ENCODE results near the gene SMYD3.
"Not testable (repeated sequence)": the region's sequence is repeated elsewhere in the genome, so short reads cannot be mapped to it uniquely, and the experiment has no call there.

The SMYD3 gene

GRCh38 chr1:245971076-245971710 is 535.9 kb downstream of the SMYD3 start:
- not testable (repeated sequence) for DNase-seq

DNA sequence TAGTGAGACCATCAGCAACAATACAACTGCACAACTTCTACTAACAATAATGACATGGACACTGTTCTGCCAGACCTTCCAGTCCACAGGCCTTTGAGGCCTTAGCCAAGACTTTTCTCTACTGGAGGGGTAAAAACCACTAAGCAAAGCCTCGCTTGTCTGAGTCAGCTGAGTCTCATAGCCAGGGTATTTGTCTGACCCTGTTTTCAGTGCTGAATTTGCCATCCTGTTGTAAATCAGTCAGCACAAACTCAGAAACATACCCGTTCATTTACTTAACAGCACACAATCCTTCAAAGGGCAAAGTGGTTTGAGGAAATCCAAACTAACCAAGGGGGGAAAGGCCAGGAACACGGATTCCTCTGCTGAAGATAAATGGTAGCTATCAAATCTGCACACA is 537.8 kb downstream of the SMYD3 start:
- peak; percentile 25 for DNase-seq

DNA sequence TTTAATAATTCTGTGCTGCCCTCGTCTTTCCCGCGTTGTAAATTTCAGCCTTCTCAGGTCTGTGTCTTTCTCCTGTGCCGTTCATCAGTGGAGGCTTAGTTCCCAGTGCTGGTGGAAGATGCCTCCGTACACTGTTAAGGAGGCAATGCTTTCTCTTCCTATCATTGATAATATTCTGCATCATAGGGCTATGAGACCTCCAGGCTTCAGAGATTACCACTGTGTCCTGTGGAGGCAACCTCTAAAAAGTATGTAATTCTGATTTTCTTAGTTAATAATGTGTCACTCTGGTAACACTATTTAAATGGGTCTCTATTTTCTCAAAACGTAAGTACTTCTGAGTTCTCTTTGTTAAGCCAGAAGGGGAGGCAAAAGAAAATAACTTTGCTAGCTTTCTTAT is 538.3 kb downstream of the SMYD3 start:
- DNase-seq: no peak

DNA sequence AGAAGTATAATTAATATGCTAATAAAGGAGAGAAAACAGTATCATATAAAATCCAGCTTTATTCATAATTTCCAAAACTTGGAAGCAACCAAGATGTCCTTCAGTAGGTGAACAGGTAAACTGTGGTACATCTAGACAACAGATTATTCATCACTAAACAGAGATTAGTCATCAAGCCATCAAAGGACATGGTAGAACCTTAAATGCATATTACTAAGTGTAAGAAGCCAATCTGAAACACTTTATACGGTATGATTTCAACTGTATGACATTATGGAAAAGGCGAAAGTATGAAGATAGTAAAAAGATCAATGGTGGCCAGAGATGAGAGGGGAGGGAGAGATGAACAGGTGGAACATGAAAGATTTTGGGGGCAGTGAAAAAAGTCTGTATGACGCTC is 541.7 kb downstream of the SMYD3 start:
- DNase-seq: no peak

DNA sequence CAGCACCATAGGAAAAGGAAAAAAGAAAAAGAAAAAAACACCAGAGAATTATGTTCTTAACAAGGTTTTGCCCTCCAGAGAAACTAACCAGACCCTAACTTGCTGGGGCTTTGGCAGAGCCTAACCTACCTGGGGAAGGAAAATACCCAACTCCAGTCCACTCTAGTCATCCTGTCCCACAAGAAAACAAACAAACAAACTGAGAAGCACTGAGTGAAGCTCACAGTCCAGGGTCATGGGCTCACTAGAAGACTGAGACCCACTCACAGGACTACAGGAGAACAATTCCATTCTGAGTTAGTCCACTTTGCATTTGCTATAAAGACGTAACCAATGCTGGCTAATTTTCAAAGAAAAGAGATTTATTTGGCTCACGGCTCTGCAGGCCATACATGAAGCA is 543.4 kb downstream of the SMYD3 start:
- no peak for DNase-seq

GRCh38 chr1:245962453-245962852 is 544.6 kb downstream of the SMYD3 start:
- DNase-seq: no peak

DNA sequence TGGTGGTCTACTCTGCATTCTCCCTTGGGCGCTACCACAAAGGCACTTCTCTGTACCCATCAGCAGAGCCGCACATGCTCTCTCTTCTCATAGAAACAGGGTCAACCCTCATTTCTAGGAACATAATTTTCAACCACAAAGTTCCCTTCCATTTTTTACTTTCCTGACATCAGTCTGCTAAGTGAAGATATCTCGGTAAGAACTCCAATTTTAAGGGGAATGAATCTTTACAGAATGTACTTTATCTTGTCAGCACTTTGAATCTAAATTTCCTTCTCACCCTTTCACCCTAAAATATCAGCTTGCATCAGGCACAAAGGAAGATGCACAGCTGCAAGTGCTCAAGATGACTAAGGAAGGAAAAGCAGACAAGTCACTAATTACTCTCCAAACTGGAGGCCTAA is 545.9 kb downstream of the SMYD3 start:
- DNase-seq: no peak

- no peak for DNase-seq
These were observed 546.9 kb downstream of the SMYD3 start for GRCh38 chr1:245960171-245960570.

- DNase-seq: no peak
These were observed 549.1 kb downstream of the SMYD3 start for GRCh38 chr1:245958016-245958415.

DNA sequence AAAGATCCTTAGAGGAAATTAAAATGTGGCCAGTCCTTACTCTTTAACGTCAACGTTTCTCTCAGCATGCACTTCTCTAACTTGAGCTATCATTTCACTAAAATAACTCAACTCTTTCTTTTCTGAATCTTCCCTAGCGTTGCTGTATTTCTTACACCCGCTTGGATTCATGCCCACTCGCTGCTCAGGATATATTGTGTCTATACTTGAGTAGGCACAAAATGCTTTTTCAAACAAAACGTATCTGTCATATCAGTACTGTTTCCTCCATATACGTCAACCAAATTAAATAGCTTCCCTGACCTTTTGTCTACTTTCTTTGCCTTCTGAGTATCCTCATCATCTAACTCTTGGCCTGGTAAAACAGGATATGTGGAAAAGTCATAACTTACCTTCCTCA is 549.7 kb downstream of the SMYD3 start:
- DNase-seq: no peak

DNA sequence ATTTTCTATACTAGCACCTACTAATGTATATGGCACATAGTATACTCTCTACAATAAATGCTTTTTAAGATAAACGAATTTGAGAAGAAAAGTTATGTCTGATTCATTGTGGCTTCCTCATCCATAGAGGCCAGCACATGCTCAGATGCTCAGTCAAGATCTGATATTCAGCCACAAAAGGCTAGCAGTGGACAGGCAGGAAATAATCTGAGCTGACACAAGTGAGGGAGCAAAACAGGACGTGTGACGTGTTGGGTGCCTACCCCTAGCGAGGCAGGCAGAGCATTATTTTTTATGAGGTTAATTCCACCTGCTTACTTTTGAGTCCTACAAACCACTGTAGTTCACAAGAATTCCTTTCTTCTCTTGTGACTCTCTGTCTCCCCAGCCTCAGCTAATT is 550.9 kb downstream of the SMYD3 start:
- DNase-seq: no peak

GRCh38 chr1:245953876-245954660 is 553.0 kb downstream of the SMYD3 start:
- DNase-seq: no peak

DNA sequence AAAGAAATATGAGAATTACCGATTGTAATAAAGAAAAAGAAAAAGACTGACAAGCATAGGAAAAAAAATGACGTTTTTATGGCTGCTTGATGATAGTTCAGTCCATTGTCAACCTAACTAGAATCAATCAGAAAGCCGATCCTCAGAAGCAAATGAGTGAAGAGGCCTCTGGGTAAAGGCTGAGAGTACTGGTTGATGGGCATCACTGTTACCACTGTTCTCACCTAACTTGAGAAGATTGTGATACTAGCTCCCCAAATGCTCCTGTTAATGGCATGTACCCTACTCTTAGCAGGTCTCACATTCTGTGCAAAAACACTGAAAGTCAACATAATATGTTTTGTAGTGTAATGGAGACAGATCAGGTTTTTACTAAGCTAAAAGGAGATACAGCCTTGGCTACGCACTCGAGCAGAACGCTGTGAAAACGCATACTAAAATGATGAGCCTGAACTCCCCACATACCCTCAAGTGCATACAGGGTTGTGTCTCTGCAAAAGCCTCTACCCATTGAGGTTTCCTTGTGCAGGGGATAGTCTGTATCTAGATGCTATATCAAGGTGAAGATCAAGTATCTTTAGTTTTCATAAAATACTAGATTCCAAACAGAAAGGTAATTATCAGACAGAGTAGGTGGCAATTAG is 554.6 kb downstream of the SMYD3 start:
- no peak for DNase-seq

- DNase-seq: no peak
These were observed 558.3 kb downstream of the SMYD3 start for GRCh38 chr1:245948786-245949185.

DNA sequence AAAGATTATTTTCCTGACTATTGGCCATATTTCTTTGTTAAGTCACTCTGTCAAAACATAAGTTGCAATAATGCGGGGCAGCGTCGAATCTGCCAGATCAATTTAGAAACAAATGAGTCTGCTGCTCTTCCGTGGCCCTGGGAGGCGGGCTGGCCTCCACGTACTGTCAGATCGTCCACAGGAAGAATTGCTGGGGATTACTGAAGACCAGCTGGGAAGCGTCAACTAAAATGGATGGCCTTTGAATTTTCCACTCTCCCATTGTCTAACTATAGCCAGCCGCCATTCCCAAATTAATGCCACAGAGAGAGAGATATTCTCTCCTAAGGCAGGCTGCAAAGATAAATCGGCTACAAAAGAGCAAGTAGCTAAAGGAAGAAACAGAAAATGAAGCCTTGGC is 560.2 kb downstream of the SMYD3 start:
- DNase-seq: no peak

- not testable (repeated sequence) for DNase-seq
These were observed 561.9 kb downstream of the SMYD3 start for GRCh38 chr1:245945136-245945535.

- DNase-seq: no peak
These were observed 564.2 kb downstream of the SMYD3 start for GRCh38 chr1:245942856-245943255.

DNA sequence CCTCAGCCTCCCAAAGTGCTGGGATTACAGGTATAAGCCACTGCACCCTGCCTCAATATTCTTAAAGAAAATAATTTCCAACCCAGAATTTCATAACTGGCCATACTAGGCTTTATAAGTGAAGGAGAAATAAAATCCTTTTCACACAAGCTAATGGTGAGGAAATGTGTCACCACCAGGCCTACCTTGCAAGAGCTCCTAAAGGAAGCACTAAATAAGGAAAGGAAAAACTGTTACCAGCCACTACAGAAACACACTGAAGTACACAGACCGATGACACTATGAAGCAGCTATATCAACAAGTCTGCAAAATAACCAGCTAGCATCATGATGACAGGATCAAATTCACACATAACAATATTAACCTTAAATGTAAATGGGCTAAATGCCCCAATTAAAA is 565.3 kb downstream of the SMYD3 start:
- DNase-seq: not testable (repeated sequence)

DNA sequence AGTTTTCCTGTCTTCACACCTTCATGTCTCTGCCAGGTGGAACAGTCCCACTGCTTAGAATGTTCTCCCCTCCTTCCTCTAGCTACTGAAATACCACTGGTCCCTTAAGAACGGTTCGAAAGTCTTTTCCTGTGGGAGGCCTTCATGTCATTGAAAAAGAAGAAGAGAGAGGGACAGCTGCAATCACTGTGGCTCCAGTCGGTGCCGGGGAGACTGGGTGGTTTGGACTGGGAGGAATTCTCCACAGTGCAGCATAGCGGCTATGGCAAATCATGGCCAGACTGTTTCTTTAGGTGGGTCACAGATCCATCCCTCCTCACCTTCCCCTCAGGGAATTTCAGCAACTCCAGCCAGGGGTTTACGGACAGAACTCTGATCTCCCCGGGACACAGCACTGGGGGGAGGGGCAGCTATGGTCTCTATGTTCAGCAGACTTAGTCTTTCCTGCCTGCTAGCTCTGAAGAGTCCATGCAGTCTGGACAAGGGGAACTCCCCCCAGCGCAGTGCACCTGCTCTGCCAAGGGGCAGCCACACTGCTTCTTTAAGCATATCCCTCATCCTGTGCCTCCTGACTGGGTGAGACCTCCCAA is 567.2 kb downstream of the SMYD3 start:
- no peak for DNase-seq

- no peak for DNase-seq
These were observed 569.0 kb downstream of the SMYD3 start for GRCh38 chr1:245938046-245938435.

DNA sequence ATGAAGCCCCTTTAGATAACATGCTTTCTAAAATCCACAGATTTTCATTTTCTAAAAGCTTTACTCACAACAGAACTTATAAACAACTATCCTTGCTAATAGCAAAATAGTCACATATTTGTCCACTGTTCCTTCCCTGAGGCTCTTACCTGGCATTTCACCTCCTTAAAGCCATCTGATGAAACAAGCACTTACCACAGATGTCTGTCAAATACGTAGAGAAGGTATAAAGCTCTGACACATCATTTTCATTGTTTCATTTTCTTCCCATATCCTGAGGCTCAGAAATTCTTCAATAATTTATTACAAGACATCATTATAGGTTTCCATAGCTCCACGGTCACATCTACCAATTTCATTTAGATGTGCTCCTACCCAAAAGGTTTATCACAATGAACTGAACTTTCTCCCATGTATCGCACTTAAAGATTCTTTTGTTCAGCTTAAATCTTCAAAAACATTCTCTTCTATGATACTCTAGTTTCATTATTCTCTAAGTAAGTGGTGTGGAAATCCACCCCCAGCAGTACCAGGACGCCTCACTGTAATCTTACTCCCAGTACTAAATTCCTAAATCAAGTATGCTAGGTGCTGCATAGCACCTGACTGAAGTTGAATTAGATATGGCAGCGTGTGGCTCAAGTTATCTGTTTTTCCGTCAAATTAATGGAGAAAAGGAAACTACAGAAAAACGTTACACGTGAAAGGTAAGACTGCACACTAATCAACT is 569.6 kb downstream of the SMYD3 start:
- no peak for DNase-seq

- no peak for DNase-seq
These were observed 572.7 kb downstream of the SMYD3 start for GRCh38 chr1:245934409-245934808.

DNA sequence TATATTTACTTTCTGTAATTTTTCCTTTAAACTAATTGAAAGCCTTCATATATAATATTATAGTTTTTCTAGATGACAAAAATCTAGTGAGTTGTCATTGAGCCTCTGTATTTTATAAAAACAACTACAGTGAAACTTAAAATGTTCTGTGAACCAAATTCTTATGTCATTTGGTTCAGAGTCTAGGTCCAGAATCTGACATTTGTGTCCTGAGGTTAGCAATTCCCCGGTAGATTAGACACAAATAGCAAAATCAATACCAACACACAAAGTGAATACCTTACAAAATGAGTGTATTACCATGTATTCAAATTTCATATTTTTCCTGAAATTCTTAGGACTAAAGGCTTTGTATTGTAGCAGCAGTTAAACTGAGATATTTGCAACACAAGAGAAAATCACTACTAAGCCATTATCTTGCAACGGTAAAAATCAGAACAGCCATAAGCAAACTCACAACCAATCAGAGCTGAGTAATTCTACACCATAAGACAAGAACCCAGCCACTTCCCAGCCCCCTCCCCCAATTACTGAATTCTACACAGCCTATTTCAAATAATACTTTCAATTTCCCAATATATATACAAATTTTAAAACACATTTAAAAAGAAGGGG is 573.5 kb downstream of the SMYD3 start:
- no peak for DNase-seq

Measured in T1000 (cell line).